K562 (cell line): Measurements from ENCODE around the gene TMEM222. TPM values are rescaled to one million over a fixed set of nuclear protein-coding genes. Genes with fewer than 3 reads are reported as not detected.
A peak's percentile ranks its signal among the peaks of the same experiment; 100 is the strongest.

ENCODE experiments used
- BRF1 ChIP-seq: IDR thresholded peaks from 3 replicates; pipeline ENCODE4 v1.6.1; 2011; ENCODE audit warnings: borderline replicate concordance, mild to moderate bottlenecking; ENCODE audit not compliant: insufficient read length; ENCODE audit errors: extremely low read depth
- DNMT1 ChIP-seq: fragments of 450-650 bp; IDR thresholded peaks from 2 replicates; pipeline ENCODE4 v1.6.1; 2016; ENCODE audit warnings: antibody characterized with exemption, mild to moderate bottlenecking
- HIVEP1 ChIP-seq: fragments of 250-450 bp; sonication (Bioruptor Pico); IDR thresholded peaks from 2 replicates; pipeline ENCODE4 v1.4.0; 2020; ENCODE audit warnings: mild to moderate bottlenecking
- HNRNPLL ChIP-seq: fragments of 200-400 bp; formaldehyde crosslinking; IDR thresholded peaks from 2 replicates; pipeline ENCODE4 v1.6.1; 2017; ENCODE audit warnings: low read length, low read depth, mild to moderate bottlenecking; ENCODE audit not compliant: poor library complexity, severe bottlenecking
- PURB ChIP-seq: sonication (generic); formaldehyde crosslinking; IDR thresholded peaks from 2 replicates; pipeline ENCODE4 v1.9.0; 2021; ENCODE audit warnings: low read depth, mild to moderate bottlenecking, missing genetic modification reagents
- ZBTB7A ChIP-seq: IDR thresholded peaks from 2 replicates; pipeline ENCODE4 v1.6.1; 2011; ENCODE audit warnings: low read depth, mild to moderate bottlenecking, low read length, moderate library complexity, borderline replicate concordance; ENCODE audit not compliant: control insufficient read depth
- ZFP1 ChIP-seq: fragments of 450-650 bp; formaldehyde crosslinking; IDR thresholded peaks from 2 replicates; pipeline ENCODE4 v1.4.0; 2020; ENCODE audit warnings: mild to moderate bottlenecking, mixed read lengths
- ZNF76 ChIP-seq: fragments of 250-450 bp; sonication (Bioruptor Pico); IDR thresholded peaks from 2 replicates; pipeline ENCODE4 v1.4.0; 2020; ENCODE audit warnings: mild to moderate bottlenecking, moderate library complexity, borderline replicate concordance
- polyA plus RNA-seq, 8 experiments: library from polyadenylated mRNA; depleted of rRNA in 4 of 8; stranded (reverse) in 5 of 8; unstranded in 3 of 8; fragments of >200 nt; fragmentation: Nextera tagmentation in 2 of 8; fragmentation: Illumina TruSeq in 1 of 8; extraction: Ambion mirVana in 2 of 8; extraction: Trizol in 1 of 8; gene quantifications; 2 replicates each; pipeline versions ENCODE4 v1.2.1 to v1.2.3, GENCODE V29; 2011 to 2014; ENCODE audit warnings: inconsistent platforms in 1 of 8, missing spikeins in 1 of 8
- total RNA-seq, 7 experiments: library from RNA; depleted of rRNA in 6 of 7; stranded (reverse); fragments of >200 nt in 6 of 7; fragmentation: Illumina TruSeq in 2 of 7; extraction: Trizol in 2 of 7; gene quantifications; 2 replicates each; pipeline versions ENCODE4 v1.2.1 to v1.2.3, GENCODE V29; 2011 to 2021; ENCODE audit warnings: low replicate concordance in 1 of 7
- TF ChIP-seq, protein P1 (sequence below), 3 experiments: fragments of 200-800 bp in 1 of 3; fragments of 250-450 bp in 1 of 3; fragments of 450-650 bp in 1 of 3; sonication (Bioruptor Pico) in 1 of 3; sonication (Bioruptor generic) in 1 of 3; formaldehyde crosslinking in 1 of 3; IDR thresholded peaks; 2 replicates each; pipeline versions ENCODE4 v1.6.1 to v1.8.0; 2016 to 2022; ENCODE audit warnings: mild to moderate bottlenecking in 2 of 3, missing genetic modification characterization in 2 of 3, missing compliant biosample characterization in 1 of 3, moderate library complexity in 1 of 3
- TF ChIP-seq, protein P2 (sequence below): fragments of 450-650 bp; IDR thresholded peaks from 2 replicates; pipeline ENCODE4 v1.7.1; 2018; ENCODE audit warnings: mild to moderate bottlenecking, low read depth; ENCODE audit not compliant: partially characterized antibody

TMEM222 gene
- total and polyA plus RNA-seq, 9 of the 15 experiments (the other 6 are each of a cell fraction or from before 2014, with no cell fraction given) = 6.9 to 48.0 (median 32.8) TPM

DNA sequence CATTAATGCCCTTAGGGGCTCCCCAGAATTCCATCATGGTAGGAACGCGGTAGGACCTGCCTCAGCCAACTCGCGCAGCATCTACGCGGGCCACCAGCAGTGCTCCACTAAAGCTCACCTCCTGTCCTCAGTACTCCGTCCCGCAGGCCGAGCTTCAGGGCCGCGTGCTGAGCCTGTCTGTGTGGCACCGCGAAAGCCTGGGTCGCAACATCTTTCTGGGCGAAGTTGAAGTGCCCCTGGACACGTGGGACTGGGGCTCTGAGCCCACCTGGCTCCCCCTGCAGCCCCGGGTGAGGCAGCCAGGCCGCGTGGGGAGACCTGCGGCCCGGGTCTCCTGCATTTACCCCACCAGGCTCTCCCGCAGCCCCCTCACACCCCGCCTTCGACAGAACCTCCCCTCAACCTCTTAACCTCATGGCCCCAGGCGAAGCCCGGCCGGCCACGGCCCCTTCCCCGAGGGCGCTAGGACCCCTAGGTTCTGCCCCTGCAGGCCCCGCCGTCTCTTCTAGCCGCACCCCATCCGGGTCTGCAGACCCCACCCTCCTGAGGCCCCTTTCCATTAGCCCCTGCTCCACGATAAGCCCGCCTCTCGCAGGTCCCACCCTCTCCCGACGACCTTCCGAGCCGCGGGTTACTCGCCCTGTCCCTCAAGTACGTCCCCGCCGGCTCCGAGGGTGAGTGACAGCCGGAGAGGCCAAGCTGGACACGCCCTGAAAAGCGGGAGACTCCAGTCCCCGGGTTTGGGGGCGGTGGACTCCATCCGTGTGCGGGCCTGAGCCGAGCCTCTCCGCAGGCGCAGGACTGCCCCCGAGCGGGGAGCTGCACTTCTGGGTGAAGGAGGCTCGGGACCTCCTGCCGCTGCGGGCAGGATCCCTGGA lies 28.9 kb downstream of the TMEM222 start (continued):
- TF ChIP-seq, protein P1, sequence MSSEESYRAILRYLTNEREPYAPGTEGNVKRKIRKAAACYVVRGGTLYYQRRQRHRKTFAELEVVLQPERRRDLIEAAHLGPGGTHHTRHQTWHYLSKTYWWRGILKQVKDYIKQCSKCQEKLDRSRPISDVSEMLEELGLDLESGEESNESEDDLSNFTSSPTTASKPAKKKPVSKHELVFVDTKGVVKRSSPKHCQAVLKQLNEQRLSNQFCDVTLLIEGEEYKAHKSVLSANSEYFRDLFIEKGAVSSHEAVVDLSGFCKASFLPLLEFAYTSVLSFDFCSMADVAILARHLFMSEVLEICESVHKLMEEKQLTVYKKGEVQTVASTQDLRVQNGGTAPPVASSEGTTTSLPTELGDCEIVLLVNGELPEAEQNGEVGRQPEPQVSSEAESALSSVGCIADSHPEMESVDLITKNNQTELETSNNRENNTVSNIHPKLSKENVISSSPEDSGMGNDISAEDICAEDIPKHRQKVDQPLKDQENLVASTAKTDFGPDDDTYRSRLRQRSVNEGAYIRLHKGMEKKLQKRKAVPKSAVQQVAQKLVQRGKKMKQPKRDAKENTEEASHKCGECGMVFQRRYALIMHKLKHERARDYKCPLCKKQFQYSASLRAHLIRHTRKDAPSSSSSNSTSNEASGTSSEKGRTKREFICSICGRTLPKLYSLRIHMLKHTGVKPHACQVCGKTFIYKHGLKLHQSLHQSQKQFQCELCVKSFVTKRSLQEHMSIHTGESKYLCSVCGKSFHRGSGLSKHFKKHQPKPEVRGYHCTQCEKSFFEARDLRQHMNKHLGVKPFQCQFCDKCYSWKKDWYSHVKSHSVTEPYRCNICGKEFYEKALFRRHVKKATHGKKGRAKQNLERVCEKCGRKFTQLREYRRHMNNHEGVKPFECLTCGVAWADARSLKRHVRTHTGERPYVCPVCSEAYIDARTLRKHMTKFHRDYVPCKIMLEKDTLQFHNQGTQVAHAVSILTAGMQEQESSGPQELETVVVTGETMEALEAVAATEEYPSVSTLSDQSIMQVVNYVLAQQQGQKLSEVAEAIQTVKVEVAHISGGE (CRISPR knock-in tag; IDR thresholded peaks at IDR 0.05) = no peak
- no peak for TF ChIP-seq BRF1
- TF ChIP-seq ZBTB7A = peak; percentile 57; the same call in 1 of the 2 replicates
- no peak for TF ChIP-seq PURB (CRISPR knock-in tag)
- no peak for TF ChIP-seq HNRNPLL
- no peak for TF ChIP-seq HIVEP1 (CRISPR knock-in tag)
- TF ChIP-seq, protein P2, sequence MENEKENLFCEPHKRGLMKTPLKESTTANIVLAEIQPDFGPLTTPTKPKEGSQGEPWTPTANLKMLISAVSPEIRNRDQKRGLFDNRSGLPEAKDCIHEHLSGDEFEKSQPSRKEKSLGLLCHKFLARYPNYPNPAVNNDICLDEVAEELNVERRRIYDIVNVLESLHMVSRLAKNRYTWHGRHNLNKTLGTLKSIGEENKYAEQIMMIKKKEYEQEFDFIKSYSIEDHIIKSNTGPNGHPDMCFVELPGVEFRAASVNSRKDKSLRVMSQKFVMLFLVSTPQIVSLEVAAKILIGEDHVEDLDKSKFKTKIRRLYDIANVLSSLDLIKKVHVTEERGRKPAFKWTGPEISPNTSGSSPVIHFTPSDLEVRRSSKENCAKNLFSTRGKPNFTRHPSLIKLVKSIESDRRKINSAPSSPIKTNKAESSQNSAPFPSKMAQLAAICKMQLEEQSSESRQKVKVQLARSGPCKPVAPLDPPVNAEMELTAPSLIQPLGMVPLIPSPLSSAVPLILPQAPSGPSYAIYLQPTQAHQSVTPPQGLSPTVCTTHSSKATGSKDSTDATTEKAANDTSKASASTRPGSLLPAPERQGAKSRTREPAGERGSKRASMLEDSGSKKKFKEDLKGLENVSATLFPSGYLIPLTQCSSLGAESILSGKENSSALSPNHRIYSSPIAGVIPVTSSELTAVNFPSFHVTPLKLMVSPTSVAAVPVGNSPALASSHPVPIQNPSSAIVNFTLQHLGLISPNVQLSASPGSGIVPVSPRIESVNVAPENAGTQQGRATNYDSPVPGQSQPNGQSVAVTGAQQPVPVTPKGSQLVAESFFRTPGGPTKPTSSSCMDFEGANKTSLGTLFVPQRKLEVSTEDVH = no peak
- no peak for TF ChIP-seq ZFP1 (CRISPR knock-in tag)
- no peak for TF ChIP-seq DNMT1
- no peak for TF ChIP-seq ZNF76 (CRISPR knock-in tag)
